ENCODE measurements around the gene FCF1.

GRCh38 chr14:74663884-74664283 is 49.1 kb upstream of the FCF1 start:
- TF ChIP-seq CTCF (IDR thresholded peaks at IDR 0.05) = no peak
- TF ChIP-seq ZFX (IDR thresholded peaks at IDR 0.05; ENCODE audit: borderline replicate concordance) = no peak

All from 22Rv1 (cell line).